HUES6 (cell line): Measurements from ENCODE around the gene CD79A.

Source experiments
- H3K27ac ChIP-seq: 2 replicates; pipeline ENCODE4 v1.7.0; 2013; ENCODE audit warnings: low read depth, mild to moderate bottlenecking, low read length, inconsistent platforms
- H3K27me3 ChIP-seq: 2 replicates; pipeline ENCODE4 v1.6.1; 2013; ENCODE audit warnings: low read length; ENCODE audit not compliant: control insufficient read depth, insufficient read depth
- H3K36me3 ChIP-seq: 2 replicates; pipeline ENCODE4 v1.6.1; 2013; ENCODE audit warnings: low read length; ENCODE audit not compliant: control insufficient read depth, insufficient read depth
- H3K4me1 ChIP-seq: 2 replicates; pipeline ENCODE4 v1.6.1; 2013; ENCODE audit warnings: low read length; ENCODE audit not compliant: control insufficient read depth, insufficient read depth
- H3K4me3 ChIP-seq: 2 replicates; pipeline ENCODE4 v1.5.1; 2013; ENCODE audit warnings: low read depth, low read length
- H3K9ac ChIP-seq: one replicate; pipeline ENCODE4 v1.6.1; 2013; ENCODE audit warnings: mild to moderate bottlenecking, low read length
- H3K9me3 ChIP-seq: 2 replicates; pipeline ENCODE4 v1.6.1; 2013; ENCODE audit warnings: low read depth, low read length; ENCODE audit not compliant: control insufficient read depth, insufficient read depth

CD79A gene

DNA sequence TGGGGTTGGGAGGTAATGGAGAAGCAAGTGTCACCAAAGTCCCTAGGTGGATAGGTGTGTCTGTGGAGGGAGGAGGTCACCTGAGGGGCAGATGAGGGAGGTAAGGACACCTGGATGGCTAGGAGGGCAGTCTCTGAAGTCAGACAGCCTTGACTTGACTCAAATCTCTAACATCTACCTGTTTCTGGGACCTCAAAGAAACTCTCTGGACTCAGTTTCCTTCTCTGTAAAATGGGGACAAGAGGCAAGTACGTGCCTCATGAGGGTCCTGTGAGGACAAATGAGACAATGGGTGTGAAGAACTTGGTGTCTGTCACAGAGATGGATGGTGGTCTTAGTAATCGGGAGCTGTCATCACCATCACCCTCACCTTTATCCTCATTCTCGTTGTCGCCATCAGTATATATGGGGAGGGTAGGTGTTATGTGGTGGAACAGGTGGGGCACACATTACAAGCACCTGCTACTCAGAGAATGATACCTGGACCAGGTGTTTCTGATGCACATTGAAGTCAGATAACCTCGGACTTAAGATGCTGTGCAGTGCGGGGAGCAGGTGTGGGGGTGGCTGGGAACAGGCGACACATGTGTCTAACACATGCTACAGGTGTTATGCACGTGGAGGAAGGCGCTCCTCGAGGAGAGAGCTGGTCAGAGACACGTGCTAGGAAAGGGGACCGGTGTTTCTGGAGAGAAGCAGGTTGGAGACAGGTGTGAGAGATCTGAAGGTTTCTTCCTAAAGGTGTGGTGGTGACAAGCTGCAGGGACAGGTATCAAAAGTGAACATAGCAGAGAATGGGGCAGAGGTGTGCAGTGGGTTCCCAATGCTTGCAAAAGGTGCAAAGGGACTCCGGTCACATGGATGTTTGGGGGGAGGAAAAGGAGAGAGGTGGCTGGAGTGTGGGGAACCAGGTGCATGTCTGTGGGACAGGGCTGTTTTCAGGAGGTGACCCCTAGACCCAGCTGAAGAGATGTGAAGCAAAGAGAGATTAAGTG, 47.4 kb downstream of the CD79A start:
- H3K27me3 ChIP-seq, result peaks cover 95% of the 10 kb centered on the region
- no peaks in the 10 kb centered on the region for H3K36me3 ChIP-seq
- no peaks in the 10 kb centered on the region for H3K9me3 ChIP-seq
- no peak overlapping the region for H3K9ac ChIP-seq
- H3K4me1 ChIP-seq, result peaks cover 17% of the 10 kb centered on the region
- H3K27ac ChIP-seq, result no peak overlapping the region
- no peak overlapping the region for H3K4me3 ChIP-seq

DNA sequence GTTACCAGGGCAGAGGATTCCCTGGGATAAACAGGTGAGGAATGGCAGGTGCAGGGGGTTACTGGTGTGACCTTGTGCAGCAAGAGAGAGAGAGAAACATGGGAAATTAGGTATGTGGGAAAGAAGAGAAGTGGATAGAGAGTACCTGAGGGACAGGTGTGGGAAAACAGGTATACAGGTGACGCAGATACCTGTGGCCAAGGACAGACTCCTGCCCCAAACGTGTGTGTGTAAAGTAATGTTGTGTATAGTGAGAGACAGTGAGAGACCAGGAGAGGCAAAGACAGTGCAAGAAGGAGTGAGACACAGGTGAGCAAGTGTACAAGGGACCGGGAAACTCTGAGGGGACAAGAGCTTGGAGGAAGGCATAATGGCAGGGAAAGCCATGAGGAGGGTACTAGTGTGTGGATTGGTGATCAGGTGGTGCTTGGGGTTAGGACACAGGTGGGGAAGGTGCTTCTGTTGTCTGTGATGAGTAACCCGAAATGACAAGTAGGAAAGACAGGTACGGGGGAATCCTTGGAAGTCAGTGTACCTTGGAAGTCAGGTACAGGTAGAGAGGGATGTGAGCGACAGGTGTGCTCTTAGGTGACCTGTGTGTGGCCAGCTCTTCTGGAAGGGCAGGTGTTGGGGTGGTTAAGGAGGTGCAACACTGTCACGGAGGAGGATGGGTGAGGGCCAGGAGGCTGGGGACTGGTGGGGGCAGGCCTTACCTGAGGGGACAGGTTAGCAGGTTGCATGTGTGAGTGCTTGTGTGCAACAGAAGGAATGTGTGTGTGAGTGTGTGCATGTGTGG, 48.3 kb downstream of the CD79A start:
- Histone ChIP-seq H3K4me1 (peaks cover 21% of the 10 kb centered on the region), H3K27me3 (peaks cover 95% of the 10 kb centered on the region), H3K9ac (no peak overlapping the region), H3K27ac (no peak overlapping the region), H3K4me3 (no peak overlapping the region), H3K9me3 (no peaks in the 10 kb centered on the region), H3K36me3 (no peaks in the 10 kb centered on the region)

DNA sequence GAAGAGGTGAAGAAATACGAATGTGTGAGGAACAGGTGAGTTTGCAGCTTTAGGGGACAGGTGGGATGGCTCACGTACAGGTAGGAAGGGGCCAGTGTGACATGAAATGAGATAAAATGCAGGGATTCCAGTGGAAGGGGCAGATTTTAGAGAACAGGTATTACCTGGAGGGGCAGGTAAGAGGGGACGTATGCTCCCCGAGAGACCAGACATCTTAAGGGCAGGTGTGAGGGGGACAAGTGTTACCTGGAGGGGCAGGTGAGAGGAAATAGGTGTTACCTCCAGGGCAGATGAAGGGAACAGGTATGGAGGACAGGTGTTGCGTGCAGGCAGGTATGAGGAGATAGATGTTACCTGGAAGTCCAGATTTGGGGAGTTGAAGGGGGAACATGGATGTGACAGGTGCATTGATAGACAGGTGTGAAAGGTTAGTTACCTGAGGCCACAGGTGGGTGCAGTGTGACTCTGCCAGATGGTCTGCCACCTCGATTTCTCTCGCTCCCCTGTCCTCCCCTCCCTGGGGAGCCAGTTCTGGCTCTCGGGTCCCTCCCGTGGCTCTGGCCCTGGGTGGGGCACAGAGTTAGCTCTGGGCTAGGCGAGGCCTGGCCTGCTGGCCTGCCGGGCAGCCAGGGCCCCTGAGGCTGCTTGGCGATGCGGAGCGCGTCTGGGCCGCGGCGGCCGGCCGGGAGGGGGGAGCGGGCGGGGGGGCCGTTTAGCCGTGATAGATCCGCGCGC, 49.1 kb downstream of the CD79A start:
- no peak overlapping the region for H3K27ac ChIP-seq
- H3K4me1 ChIP-seq, result peaks cover 14% of the 10 kb centered on the region
- no peaks in the 10 kb centered on the region for H3K9me3 ChIP-seq
- peaks cover 95% of the 10 kb centered on the region for H3K27me3 ChIP-seq
- H3K9ac ChIP-seq, result no peak overlapping the region
- H3K36me3 ChIP-seq, result no peaks in the 10 kb centered on the region
- no peak overlapping the region for H3K4me3 ChIP-seq

DNA sequence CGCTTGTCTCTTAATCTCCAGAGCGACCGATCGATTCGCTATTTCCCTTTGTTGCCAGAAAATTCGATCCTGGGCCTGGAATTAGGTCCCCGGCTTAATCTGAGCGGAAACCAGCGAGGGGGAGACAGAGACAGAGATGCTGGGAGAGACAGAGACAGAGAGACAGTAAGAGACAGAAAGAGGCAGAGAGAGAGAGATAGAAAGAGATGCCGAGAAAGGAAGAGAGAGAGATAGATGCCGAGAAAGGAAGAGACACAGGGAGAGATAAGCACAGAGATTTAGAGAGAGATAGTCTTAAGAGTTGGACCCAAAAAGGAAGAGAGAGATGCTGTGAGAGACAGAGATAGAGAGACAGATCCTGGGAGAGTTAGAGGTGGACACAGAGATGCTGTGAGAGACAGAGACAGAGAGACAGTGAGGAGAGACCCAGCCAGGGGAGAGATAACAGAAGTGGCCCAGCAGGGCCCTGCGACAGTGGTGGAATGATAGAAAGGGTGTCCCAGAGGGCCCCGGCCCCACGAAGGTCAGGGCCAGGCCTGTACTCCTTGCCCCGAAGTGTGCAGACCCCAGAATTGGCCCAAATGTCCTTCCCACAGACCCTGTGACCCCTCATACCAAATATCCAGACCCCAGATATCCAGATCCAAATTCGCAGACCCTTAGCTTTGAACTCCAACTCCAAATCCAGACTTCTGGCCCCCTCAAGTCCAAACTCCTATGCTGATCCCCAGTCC, 49.9 kb downstream of the CD79A start:
- no peaks in the 10 kb centered on the region for H3K9me3 ChIP-seq

DNA sequence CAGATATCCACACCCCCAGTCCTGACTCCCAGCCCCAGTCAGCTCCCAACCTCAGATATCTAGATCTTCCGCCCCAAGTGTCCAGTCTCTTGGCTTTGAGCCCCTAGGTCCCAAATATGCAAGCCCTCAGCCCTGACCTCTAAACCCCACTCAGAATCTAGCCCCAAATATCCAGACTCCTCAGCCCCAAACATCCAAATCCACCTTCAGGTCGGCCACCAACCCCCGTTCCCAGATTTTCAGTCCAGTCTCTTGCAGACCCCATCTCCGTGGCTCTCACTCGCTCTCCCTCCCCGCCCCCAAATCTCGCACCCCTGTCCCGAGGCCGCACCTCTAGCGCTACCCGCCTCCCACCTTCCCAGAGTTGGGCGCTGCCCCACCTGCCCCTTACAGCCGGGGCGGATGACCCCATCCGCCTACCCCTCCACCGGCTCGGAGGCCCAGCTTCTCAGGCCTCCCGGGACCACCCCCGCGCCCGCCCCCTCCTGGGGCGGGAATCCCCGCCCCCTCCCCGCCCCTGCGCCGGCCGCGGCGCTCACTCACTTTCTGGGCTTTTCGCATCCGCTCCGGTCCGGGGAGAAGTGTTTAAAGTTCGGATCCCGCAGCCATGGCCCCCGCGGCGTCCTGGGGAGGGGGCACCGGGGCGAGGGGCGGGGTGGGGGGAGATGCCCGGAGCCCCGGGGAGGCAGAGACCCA, 50.6 kb downstream of the CD79A start:
- peaks cover 95% of the 10 kb centered on the region for H3K27me3 ChIP-seq
- no peaks in the 10 kb centered on the region for H3K36me3 ChIP-seq
- no peak overlapping the region for H3K27ac ChIP-seq
- H3K4me1 ChIP-seq, result peaks cover 22% of the 10 kb centered on the region
- H3K9me3 ChIP-seq, result no peaks in the 10 kb centered on the region
- peak overlapping the region; percentile 58 for H3K4me3 ChIP-seq
- no peak overlapping the region for H3K9ac ChIP-seq

More for the DNA sequence above, 49.9 kb downstream of the CD79A start:
- Histone ChIP-seq H3K36me3 (no peaks in the 10 kb centered on the region), H3K27ac (no peak overlapping the region), H3K9ac (no peak overlapping the region), H3K4me3 (no peak overlapping the region), H3K27me3 (peaks cover 95% of the 10 kb centered on the region), H3K4me1 (peaks cover 16% of the 10 kb centered on the region)

DNA sequence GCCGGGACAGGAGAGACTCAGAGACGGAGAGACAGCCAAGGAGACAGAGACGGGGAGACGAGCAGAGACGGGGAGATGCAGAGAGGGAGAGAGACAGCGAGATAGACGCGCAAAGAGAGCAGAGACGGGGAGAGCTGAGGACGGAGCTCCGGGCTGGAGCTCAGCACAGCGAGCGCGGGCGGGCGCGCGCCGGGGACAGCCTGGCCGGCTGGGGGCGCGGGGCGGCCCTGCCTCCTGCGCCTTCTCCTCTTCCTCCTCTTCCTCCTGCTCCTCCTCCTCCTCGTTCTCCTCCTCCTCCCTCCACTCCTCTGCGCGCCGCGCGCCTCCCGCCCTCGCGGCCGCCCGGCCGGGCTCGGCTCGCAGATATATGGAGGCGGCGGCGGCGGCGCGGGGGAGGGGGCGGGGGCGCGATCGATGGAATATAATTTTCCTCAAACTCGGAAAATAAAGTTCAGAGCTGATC, 51.2 kb downstream of the CD79A start, which contains the start of gene ERFL:
TSS of gene ERFL (minus strand) at position 229 of the 463 bp plus-strand sequence. CDS start 15,530 bp downstream, outside the sequence.
- no peak within 1 kb of the TSS for H3K9ac ChIP-seq
- no peaks in the 10 kb centered on the region for H3K9me3 ChIP-seq
- peak within 1 kb of the TSS; percentile 58 for H3K4me3 ChIP-seq
- H3K36me3 ChIP-seq, result no peaks in the 10 kb centered on the region
- H3K27ac ChIP-seq, result no peak within 1 kb of the TSS
- peaks cover 95% of the 10 kb centered on the region for H3K27me3 ChIP-seq
- peaks cover 26% of the 10 kb centered on the region for H3K4me1 ChIP-seq

DNA sequence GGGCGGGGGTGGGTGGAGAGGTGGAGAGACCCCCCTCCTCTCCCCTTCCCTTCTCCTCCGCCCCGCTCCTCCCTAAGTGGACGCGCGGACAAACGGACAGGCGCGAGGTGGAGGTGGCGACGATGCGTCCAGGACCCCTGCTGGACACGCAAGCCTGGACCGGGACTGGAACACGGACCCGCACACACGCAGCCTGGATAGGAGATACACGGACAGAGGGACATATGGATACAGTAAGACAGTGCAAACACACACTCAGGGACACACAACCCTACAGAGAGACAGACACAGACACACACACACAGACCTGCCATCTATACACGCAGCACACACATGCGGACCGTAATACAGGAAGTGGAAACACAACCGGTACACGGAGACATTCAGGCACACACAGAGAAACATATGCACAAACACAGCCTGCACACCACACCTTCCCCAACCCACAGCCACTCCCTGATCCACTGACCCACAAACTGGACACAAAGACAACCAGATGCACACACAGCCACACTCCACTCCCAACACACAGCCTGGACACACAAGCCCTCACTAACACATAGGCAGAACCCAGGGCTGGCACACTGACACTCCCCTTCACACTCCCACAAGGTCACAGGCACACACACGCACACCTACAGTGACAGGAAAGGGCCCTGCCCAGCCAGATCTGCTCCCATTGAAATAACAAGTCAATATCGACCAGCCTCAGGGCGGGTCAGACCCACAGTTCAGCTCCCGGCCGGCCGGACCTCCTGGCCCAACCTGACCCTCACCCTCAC, 51.9 kb downstream of the CD79A start:
- Histone ChIP-seq H3K9me3 (no peaks in the 10 kb centered on the region), H3K4me1 (peaks cover 26% of the 10 kb centered on the region), H3K36me3 (no peaks in the 10 kb centered on the region), H3K9ac (no peak overlapping the region), H3K27me3 (peaks cover 98% of the 10 kb centered on the region), H3K4me3 (peak overlapping the region; percentile 34), H3K27ac (no peak overlapping the region)

DNA sequence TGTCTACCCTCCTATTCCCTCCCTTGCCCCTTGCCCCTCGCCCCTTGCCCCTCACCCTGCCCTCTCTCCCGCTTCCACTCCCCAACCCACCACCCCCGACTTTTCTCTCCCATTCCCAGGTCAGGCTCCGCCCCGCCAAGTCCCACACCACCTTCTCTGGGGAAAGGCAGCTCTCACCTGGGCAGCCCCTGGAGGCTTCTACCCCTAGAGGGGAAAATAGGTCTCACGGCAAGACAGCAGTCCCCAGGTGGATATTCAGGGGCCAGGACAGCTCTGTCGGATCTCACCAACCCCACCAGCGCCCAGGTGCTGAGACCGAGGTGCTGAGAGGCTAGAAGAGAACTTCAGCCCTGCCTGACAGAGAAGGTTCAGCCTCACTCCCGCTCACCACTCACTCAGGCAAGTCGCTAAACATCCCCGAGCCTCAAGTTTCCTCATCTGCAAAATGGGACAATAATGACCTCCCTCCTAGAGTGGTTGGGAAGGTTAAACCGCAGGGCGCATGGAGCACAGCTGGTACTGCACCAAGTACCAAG, 52.5 kb downstream of the CD79A start:
- Histone ChIP-seq H3K9ac (no peak overlapping the region), H3K36me3 (no peaks in the 10 kb centered on the region), H3K9me3 (no peaks in the 10 kb centered on the region), H3K4me3 (no peak overlapping the region), H3K27ac (no peak overlapping the region), H3K4me1 (peaks cover 26% of the 10 kb centered on the region), H3K27me3 (peaks cover 98% of the 10 kb centered on the region)

DNA sequence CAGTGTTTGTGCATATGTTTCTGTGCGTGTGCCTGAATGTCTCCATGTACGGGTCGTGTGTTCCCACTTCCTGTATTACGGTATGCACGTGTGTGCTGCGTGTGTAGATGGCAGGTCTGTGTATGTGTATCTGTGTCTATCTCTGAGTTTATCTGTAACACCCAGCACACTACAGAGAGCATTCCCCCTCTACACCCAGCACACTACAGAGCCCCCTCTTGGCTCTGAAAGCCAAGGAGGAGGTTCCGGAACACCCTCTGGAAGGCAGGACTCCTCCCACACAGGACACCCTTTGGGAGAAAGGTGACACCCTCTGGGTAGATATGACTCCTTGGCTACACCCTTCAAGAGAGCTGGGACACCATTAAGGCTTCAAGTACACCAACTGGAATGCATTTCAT, 53.2 kb downstream of the CD79A start:
- Histone ChIP-seq H3K9ac (no peak overlapping the region), H3K9me3 (no peaks in the 10 kb centered on the region), H3K4me1 (peaks cover 26% of the 10 kb centered on the region), H3K27me3 (peaks cover 98% of the 10 kb centered on the region), H3K27ac (no peak overlapping the region), H3K36me3 (no peaks in the 10 kb centered on the region), H3K4me3 (no peak overlapping the region)
